Testis (tissue), 2 donors: Measurements from ENCODE around the gene SENP1.

Experiments used
- POLR2A ChIP-seq: fragments of 450-650 bp; IDR thresholded peaks from one replicate; pipeline ENCODE4 v1.6.1; 2017; ENCODE audit warnings: antibody characterized with exemption, mild to moderate bottlenecking, moderate library complexity
- TF ChIP-seq, protein P1 (sequence below), 3 experiments: fragments of 450-650 bp in 2 of 3; fragments of 200-600 bp in 1 of 3; sonication (generic) in 1 of 3; IDR thresholded peaks; one replicate each; pipeline ENCODE4 v1.5.1; 2016 to 2019; ENCODE audit warnings: antibody characterized with exemption in 3 of 3, mild to moderate bottlenecking in 2 of 3, moderate library complexity in 1 of 3

GRCh38 chr12:48045061-48045846 lies 60.6 kb downstream of the SENP1 start:
- TF ChIP-seq, protein P1, sequence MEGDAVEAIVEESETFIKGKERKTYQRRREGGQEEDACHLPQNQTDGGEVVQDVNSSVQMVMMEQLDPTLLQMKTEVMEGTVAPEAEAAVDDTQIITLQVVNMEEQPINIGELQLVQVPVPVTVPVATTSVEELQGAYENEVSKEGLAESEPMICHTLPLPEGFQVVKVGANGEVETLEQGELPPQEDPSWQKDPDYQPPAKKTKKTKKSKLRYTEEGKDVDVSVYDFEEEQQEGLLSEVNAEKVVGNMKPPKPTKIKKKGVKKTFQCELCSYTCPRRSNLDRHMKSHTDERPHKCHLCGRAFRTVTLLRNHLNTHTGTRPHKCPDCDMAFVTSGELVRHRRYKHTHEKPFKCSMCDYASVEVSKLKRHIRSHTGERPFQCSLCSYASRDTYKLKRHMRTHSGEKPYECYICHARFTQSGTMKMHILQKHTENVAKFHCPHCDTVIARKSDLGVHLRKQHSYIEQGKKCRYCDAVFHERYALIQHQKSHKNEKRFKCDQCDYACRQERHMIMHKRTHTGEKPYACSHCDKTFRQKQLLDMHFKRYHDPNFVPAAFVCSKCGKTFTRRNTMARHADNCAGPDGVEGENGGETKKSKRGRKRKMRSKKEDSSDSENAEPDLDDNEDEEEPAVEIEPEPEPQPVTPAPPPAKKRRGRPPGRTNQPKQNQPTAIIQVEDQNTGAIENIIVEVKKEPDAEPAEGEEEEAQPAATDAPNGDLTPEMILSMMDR (IDR thresholded peaks at IDR 0.05) = no peak
- no peak for TF ChIP-seq POLR2A
